A549 treated with dexamethasone at 1 μM for 4 hours (cell line): ENCODE data around the gene GABBR1. TPM values are rescaled to one million over a fixed set of nuclear protein-coding genes. Genes with fewer than 3 reads are reported as not detected.

Experiments
- total RNA-seq: library from RNA; stranded (reverse); fragments of 200-300 nt; extraction: Qiagen RNA extraction; gene quantifications from 5 replicates; pipeline ENCODE4 v1.2.3, GENCODE V29; 2022

The GABBR1 gene
- total RNA-seq: 2.4 to 5.9 TPM (median 4.3 TPM) in 5 replicates

GRCh38 chr6:29632789-29633533 is at the start of gene GABBR1:
Gene GABBR1 (minus strand): TSS chr6:29633183. CDS start chr6:29632385, 798 bp downstream.

DNA sequence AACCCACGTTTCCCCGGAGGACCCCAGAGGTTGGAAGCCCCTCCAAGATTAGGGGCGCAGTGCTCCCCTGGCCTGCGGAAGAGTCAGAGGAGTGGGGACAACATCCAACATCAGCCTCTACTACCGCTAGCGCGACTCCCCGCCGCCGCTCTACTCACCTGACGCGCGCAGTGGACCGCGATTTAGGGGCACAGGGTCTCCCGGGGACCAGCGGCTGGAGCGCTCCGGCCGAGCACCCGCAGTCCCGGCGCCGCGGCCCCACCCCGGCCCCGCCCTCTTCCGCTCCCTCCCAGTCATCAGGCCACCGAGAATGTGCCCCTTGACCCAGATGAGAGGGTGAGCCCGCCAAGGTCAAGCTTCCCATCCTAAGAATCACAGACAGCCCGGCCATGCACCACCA is 47.9 kb upstream of the GABBR1 start, which contains the start of gene ZFP57:
TSS of gene ZFP57 (minus strand) at position 249 of the 400 bp plus-strand sequence. CDS start 4,149 bp downstream, outside the sequence.

DNA sequence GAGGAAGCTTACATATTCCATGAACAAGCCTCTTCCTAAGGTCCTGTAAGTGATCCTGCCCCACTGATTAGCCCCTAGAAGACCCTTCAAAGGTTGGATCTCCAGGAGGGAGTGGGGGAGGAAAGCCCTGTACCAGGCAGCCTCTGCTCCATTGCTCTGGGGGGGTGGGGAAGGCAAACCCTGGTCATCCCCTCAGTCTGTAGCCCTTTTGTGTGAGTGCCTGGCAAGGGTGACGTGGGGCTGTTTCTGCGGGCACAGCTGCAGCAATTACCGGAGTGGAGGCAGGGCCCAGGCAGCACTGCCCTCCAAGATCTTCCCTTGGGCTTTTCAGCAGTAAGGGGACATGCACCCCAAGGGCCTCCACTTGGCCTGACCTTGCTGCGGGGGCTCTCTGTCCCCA is 23.8 kb upstream of the GABBR1 start, which contains the start of gene MOG:
TSS of gene MOG (plus strand) at position 295 of the 400 bp plus-strand sequence. CDS start 118 bp downstream, outside the sequence.

DNA sequence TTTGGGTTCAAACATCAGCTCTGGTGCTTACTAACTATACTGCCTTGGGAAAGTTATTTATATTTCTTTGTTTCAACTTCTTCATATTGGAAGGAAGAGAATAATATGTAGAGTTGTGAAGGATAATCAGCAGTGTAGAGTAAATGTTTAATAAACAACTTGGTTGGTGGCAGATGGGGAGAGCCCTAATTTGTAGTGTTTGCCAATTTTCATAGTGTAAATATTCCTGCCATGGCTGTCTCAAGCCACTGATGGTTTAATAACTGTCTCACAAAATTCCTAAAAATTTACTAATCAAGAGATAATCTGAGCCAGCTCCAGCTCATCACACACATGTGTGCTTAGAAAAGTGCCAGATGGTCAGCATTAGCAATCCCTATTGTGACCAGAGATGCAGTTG is 48.2 kb downstream of the GABBR1 start, which contains the start of gene OR2H2:
TSS of gene OR2H2 (plus strand) at position 301 of the 400 bp plus-strand sequence. CDS start 2,824 bp downstream, outside the sequence.

GRCh38 chr6:29559524-29560287 is 73.3 kb downstream of the GABBR1 start, which contains the start of gene UBD:
Gene UBD (minus strand): TSS chr6:29559732. CDS start chr6:29559701, 31 bp downstream.

Other genes starting within 250 kb of the GABBR1 start
- not detected in 5 replicates for gene OR12D2, start 237.6 kb downstream of the GABBR1 start, total RNA-seq
- not detected in 5 replicates for gene OR12D1, start 218.3 kb downstream of the GABBR1 start, total RNA-seq
- gene OR10C1, start 193.9 kb downstream of the GABBR1 start, total RNA-seq: not detected in 5 replicates
- not detected in 5 replicates for gene OR11A1, start 176.1 kb downstream of the GABBR1 start, total RNA-seq
- not detected in 5 replicates for gene OR2H1, start 176.0 kb downstream of the GABBR1 start, total RNA-seq
- gene MAS1L, start 145.2 kb downstream of the GABBR1 start, total RNA-seq: not detected in 5 replicates
- gene UBD, start 73.5 kb downstream of the GABBR1 start, total RNA-seq: 0.27 to 0.65 TPM (median 0.61 TPM) in 5 replicates
- not detected in 5 replicates for gene OR2H2, start 48.1 kb downstream of the GABBR1 start, total RNA-seq
- gene MOG, start 23.9 kb upstream of the GABBR1 start, total RNA-seq: not detected in 5 replicates
- not detected in 5 replicates for gene ZFP57, start 48.0 kb upstream of the GABBR1 start, total RNA-seq
- 3.3 to 4.0 TPM (median 3.8 TPM) in 5 replicates for gene HLA-F, start 90.3 kb upstream of the GABBR1 start, total RNA-seq
- gene HLA-G, start 194.6 kb upstream of the GABBR1 start, total RNA-seq: not detected in 5 replicates